ENCODE measurements around the gene PRKRA. TPM values are rescaled to one million over a fixed set of nuclear protein-coding genes. Genes with fewer than 3 reads are reported as not detected.
"Not testable (repeated sequence)": the region's sequence is repeated elsewhere in the genome, so short reads cannot be mapped to it uniquely, and the experiment has no call there.

PRKRA gene
- total RNA-seq, 2 experiments from 2014 or later = 37.4 to 38.2 TPM

DNA sequence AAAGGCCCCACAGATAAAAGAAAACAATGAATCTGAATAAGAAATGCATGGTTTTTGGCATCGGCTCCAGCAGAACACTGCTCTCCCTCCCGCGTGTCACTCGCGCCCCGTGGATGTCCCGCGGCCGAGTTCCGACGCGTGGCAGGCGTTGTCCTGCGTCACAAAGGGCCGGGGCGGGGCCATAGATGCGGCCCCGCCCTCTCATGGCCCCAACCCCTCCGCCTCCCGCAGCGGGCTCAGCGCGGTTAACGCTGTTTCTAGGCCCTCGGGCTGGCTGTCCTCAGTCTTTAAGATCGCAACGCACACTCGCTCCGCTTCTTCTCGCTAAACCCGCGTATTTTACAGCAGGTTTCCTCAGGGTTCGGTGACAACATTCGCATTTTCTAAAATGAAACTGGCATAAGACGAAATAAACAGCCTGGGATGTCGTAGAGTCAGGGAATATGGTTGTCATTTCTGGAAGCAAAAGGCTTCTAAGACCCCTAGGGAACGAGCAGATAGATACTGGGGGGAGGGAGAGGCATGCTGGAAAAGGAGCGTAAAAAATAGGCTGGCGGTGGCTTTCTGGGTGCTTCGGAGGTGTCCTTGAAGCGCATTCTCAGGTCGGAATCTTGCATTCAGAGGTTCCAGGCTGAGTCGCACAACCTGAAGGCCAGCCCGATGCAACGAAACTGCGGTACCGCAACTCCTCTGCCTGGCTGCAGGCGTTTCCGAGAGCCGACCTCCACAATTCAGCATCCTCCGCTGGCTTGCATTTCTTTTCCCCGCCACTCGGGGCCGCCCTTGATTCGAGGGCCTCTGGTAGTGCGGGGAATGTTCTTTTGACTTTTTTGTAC lies 27.7 kb upstream of the PRKRA start, which contains the start of gene FKBP7:
FKBP7 (minus strand) TSS at position 162 of the 836 bp plus-strand sequence; CDS start at position 61, 101 bp downstream.
- Mint-ChIP-seq H3K36me3 (ENCODE audit: low read depth) (peaks cover 7% of the 10 kb centered on the region), H3K9me3 (no peaks in the 10 kb centered on the region), H3K27me3 (no peaks in the 10 kb centered on the region), H3K4me3 (peak within 1 kb of the TSS; percentile 97), H3K4me1 (peaks cover 41% of the 10 kb centered on the region), H3K27ac (peak within 1 kb of the TSS; percentile 100)
- POLR2A ChIA-PET = no interaction called here
- CTCF ChIA-PET = interaction anchor here (0.7 to 1.6 kb wide), 2 partner anchors 16 to 64 kb away, joined by 3 to 7 read pairs; no protein-coding TSS in a partner anchor
- peak; percentile 86 for DNase-seq

DNA sequence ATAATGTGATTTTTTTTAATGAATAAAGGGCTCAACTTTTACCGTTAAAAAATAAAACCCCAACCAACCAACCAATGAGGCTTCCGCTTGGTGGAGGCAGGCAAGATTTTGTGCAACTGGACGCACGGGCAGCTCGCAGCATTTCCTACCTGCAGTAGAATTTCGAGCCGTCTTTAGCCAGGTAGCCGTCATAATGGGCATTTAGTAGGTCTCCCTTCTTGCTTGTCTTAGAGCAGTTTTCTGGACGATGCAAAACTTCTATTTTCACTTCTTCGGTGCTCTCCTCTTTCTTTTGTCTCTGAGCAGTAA lies 27.1 kb upstream of the PRKRA start:
- Mint-ChIP-seq H3K27ac (peak overlapping the region; percentile 100), H3K4me1 (peaks cover 41% of the 10 kb centered on the region), H3K27me3 (no peaks in the 10 kb centered on the region), H3K9me3 (no peaks in the 10 kb centered on the region), H3K4me3 (peak overlapping the region; percentile 97), H3K36me3 (ENCODE audit: low read depth) (peaks cover 7% of the 10 kb centered on the region)
- no peak for DNase-seq
- CTCF ChIA-PET = interaction anchor here (0.7 kb wide), 1 partner anchor 15 kb away, joined by 3 read pairs; no protein-coding TSS in a partner anchor
- POLR2A ChIA-PET = no interaction called here

DNA sequence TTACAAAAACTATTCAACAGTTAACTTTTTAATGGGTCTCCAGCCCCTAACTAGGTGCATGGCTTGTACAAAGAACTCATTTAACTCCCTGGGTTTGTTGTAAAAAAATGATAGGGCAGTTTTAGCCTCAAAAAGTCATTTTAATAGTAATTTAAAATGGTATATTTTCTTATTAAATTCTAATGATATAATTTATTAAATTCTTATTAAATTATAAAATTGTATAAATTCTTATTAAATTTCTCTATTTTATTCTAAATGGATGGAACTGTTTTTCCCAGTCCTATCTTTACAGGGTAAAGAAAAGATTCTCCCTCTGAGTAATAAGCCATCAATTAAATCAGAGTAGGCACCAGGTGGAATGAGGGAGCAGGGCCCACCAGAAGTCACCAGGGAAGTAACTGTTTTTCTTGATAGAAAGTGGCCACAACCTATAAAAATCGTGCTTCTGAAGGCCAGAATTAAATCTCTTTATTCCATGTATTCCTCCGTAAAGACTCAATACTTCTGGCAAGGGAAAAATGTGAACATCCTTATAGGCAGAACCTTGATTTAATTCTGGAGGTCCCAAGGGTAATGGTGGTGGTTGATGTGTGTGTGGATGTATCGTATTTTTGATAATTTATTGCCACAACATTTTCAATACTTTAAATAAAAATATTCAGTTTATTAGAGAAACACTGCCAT lies 26.6 kb upstream of the PRKRA start:
- Mint-ChIP-seq H3K27ac (peak overlapping the region; percentile 100), H3K36me3 (ENCODE audit: low read depth) (peaks cover 6% of the 10 kb centered on the region), H3K4me1 (peaks cover 37% of the 10 kb centered on the region), H3K9me3 (no peaks in the 10 kb centered on the region), H3K27me3 (no peaks in the 10 kb centered on the region), H3K4me3 (peak overlapping the region; percentile 97)
- DNase-seq = no peak
- POLR2A ChIA-PET = no interaction called here
- CTCF ChIA-PET = interaction anchor here (0.7 kb wide), 2 partner anchors 10 to 15 kb away, joined by 3 read pairs; no protein-coding TSS in a partner anchor

DNA sequence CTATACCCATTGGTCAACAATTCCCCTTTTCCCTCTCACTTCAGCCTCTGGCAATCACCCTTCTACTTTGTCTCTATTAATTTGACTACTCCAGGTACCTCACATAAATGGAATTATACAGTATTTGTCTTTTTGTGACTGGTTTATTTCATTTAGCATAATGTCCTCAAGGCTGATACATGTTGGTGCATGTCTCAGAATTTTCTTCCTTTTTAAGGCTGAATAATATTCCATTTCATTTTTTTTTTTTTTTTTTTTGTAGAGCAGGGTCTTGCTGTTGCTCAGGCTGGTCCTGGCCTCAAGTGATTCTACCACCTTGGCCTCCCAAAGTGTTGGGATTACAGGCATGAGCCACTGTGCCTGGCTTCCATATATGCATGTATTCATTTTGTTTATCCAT lies 25.5 kb upstream of the PRKRA start:
- Mint-ChIP-seq H3K36me3 (ENCODE audit: low read depth) (peaks cover 2% of the 10 kb centered on the region), H3K27ac (no peak overlapping the region), H3K4me3 (no peak overlapping the region), H3K9me3 (no peaks in the 10 kb centered on the region), H3K27me3 (no peaks in the 10 kb centered on the region), H3K4me1 (peaks cover 26% of the 10 kb centered on the region)
- DNase-seq = no peak
- ChIA-PET POLR2A (no interaction called here), CTCF (interaction anchor here (0.7 kb wide), 1 partner anchor 11 kb away, joined by 3 read pairs; no protein-coding TSS in a partner anchor)

DNA sequence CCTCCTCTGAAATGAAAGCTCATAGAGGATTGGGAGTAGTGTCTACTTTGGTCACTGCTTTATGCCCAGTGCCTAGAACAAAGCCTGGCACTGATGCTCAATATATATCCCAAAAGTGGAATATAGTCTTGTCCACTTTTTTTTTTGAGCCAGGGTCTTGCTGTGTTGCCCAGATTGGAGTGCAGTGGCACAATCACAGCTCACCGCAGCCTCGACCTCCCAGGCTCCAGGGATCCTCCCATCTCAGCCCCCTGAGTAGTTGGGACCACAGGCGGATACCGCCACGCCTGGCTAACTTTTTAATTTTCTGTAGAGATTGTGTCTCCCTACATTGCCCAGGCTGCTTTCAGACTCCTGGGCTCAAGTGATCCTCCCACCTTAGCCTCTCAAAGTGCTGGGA lies 23.6 kb upstream of the PRKRA start:
- ChIA-PET CTCF (interaction anchor here (0.7 kb wide), 1 partner anchor 89 kb away, joined by 3 read pairs; no protein-coding TSS in a partner anchor), POLR2A (no interaction called here)
- no peak overlapping the region for H3K27ac Mint-ChIP-seq
- peaks cover 19% of the 10 kb centered on the region for H3K4me1 Mint-ChIP-seq
- H3K27me3 Mint-ChIP-seq = no peaks in the 10 kb centered on the region
- no peak for DNase-seq
- no peak overlapping the region for H3K4me3 Mint-ChIP-seq
- H3K9me3 Mint-ChIP-seq = no peaks in the 10 kb centered on the region
- H3K36me3 Mint-ChIP-seq (ENCODE audit: low read depth) = no peaks in the 10 kb centered on the region

DNA sequence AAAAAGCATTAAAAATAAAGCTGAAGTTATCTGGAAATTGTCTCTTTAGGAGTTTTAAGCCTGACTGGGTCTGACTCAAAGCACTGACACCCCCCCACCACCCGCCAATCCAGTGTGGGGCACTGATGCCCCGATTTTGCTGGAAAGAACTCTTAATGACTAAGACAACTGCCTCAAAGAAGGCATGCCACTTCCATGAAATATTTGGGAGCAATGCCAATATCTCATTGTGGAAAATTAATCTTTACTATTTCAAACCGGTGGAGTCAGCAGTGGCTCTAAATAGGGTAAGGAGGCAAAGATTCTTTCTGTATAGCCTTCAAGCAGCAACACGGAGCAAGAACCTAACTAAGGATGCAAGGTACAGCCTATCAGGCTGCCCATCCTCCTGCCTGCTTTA lies 23.0 kb upstream of the PRKRA start:
- CTCF ChIA-PET = interaction anchor here (0.7 to 1.2 kb wide), 3 partner anchors 9 to 88 kb away, joined by 3 to 4 read pairs (median 3); no protein-coding TSS in a partner anchor
- Mint-ChIP-seq H3K4me1 (peaks cover 13% of the 10 kb centered on the region), H3K4me3 (no peak overlapping the region), H3K9me3 (no peaks in the 10 kb centered on the region), H3K27ac (no peak overlapping the region), H3K27me3 (no peaks in the 10 kb centered on the region), H3K36me3 (ENCODE audit: low read depth) (no peaks in the 10 kb centered on the region)
- POLR2A ChIA-PET = no interaction called here
- no peak for DNase-seq

DNA sequence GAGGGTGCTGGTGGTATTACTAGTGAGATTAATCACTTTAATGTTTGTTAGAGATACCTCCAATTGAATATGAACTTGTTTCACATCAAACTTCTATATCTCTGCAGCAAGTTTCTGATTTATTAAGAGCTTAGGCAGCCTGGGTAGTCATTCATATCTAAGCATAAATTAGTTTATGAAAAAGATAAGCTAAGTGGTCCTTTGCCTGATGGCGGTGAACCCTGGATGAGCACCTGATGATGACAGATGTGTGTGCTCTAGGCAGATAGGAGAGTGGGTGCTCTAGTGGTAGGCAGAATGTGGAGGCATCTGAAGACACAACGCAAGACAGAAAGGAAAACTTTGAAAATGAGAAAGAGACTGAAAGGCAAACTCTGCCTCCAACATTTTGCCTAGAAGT lies 22.4 kb upstream of the PRKRA start:
- peak overlapping the region; percentile 65 for H3K27ac Mint-ChIP-seq
- DNase-seq = no peak
- H3K36me3 Mint-ChIP-seq (ENCODE audit: low read depth) = no peaks in the 10 kb centered on the region
- H3K9me3 Mint-ChIP-seq = no peaks in the 10 kb centered on the region
- CTCF ChIA-PET = interaction anchor here (0.8 to 1.2 kb wide), 2 partner anchors 9 to 59 kb away, joined by 3 to 4 read pairs; no protein-coding TSS in a partner anchor
- POLR2A ChIA-PET = no interaction called here
- H3K27me3 Mint-ChIP-seq = no peaks in the 10 kb centered on the region
- no peak overlapping the region for H3K4me3 Mint-ChIP-seq
- H3K4me1 Mint-ChIP-seq = peaks cover 13% of the 10 kb centered on the region

DNA sequence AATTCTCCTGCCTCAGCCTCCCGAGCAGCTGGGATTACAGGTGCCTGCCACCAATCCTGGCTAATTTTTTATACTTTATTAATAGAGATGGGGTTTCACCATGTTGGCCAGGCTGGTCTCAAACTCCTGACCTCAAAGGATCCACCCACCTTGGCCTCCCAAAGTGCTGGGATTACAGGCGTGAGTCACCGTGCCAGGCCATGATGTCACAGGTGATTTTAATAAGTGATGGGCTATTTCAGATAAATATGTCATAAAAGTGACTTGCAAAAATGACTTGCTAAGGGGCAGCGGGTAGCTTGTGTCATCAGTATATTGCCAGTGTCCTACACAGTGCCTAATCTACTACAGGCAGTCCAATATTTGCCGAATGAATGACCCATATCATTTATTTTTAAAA lies 20.3 kb upstream of the PRKRA start:
- H3K27ac Mint-ChIP-seq; DNase-seq; POLR2A ChIA-PET; H3K9me3 Mint-ChIP-seq; H3K27me3 Mint-ChIP-seq; H3K36me3 Mint-ChIP-seq (ENCODE audit: low read depth); H3K4me3 Mint-ChIP-seq; H3K4me1 Mint-ChIP-seq: not testable (repeated sequence)
- CTCF ChIA-PET = interaction anchor here (0.6 kb wide), 1 partner anchor 335 kb away, joined by 5 read pairs; no protein-coding TSS in a partner anchor

DNA sequence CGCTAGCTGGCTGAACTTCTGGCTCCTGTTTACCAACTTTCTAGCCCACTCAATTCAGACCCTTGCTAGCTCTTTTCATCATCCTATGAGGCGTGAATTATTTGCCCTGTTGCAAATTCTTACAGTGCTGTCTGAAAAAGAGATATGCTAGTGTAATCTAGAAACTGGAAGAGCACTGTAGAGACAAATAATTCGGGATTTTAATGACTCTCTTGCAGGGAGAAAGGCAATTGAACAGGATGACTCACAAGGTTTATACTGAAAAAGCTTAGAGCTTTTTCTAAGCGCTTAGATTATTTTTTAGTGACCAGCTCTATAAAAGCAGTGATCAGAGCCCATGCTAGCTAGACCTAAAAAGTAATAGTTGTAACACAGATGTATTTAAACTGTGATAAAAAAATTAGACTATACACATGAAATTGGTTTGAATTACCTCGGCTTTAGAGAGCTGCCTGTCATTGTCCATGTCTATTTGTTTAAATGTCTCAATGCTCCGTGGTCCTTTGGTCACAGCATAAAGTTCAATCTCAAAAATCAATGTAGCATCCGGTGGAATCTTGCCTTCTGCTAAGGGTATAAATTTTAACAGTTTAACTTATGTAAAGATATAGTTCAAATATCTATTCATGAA lies 18.4 kb upstream of the PRKRA start:
- Mint-ChIP-seq H3K27me3 (no peaks in the 10 kb centered on the region), H3K36me3 (ENCODE audit: low read depth) (peaks cover 3% of the 10 kb centered on the region), H3K27ac (no peak overlapping the region), H3K4me1 (no peaks in the 10 kb centered on the region), H3K4me3 (no peak overlapping the region), H3K9me3 (no peaks in the 10 kb centered on the region)
- POLR2A ChIA-PET = interaction anchor here (0.5 kb wide), 1 partner anchor 19 kb away, joined by 3 read pairs; no protein-coding TSS in a partner anchor
- CTCF ChIA-PET = no interaction called here
- no peak for DNase-seq

DNA sequence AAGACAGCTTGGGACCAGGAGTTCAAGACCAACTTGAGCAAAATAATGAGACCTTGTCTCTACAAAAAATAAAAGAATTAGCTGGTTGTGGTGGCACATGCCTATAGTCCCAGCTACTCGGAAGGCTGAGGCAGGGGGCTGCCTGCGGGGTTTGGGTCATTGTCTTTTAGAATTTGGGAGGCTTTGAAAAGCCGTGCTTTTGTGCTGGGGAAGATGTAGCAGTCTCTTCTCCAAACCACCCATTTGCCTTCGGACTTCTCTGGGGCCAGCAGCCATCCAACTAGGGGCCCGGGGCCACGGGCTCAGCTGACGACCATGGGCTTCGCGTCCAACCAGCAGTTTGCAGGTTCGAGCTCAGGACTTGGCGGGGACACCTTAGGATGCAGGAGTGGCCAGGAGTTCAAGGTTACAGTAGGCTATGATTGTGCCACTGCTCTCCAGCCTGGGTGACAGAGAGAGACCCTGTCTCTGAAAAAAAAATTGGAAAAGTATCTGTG lies 6.5 kb upstream of the PRKRA start:
- no peaks in the 10 kb centered on the region for H3K36me3 Mint-ChIP-seq (ENCODE audit: low read depth)
- no peak overlapping the region for H3K4me3 Mint-ChIP-seq
- POLR2A ChIA-PET = interaction anchor here (0.6 kb wide), 1 partner anchor 373 kb away, joined by 3 read pairs; no protein-coding TSS in a partner anchor
- H3K4me1 Mint-ChIP-seq = peaks cover under 1% of the 10 kb centered on the region
- no peaks in the 10 kb centered on the region for H3K9me3 Mint-ChIP-seq
- H3K27me3 Mint-ChIP-seq = peaks cover 2% of the 10 kb centered on the region
- CTCF ChIA-PET = interaction anchor here (0.9 to 1.2 kb wide), 2 partner anchors 11 to 43 kb away, joined by 3 read pairs; no protein-coding TSS in a partner anchor
- DNase-seq = no peak
- H3K27ac Mint-ChIP-seq = no peak overlapping the region

DNA sequence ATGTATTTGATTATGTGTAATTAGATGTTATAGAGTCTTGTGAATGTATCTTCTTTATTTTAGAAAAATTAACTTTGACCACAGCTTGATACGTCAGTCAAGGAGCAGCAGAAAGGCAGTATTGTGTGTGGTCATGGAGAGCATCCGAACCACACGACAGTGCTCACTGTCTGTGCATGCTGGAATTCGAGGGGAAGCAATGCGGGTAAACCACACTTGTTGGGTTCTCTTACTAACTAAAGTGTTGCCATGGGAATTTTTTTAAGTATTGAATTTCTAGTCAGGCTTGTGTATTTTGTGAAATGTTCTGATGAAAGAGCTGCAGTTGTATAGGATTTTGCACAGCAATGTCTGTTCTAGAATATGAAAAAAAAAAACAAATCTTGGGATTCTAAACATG lies 5.0 kb upstream of the PRKRA start:
- Mint-ChIP-seq H3K36me3 (ENCODE audit: low read depth) (no peaks in the 10 kb centered on the region), H3K27ac (no peak overlapping the region), H3K9me3 (no peaks in the 10 kb centered on the region)

DNA sequence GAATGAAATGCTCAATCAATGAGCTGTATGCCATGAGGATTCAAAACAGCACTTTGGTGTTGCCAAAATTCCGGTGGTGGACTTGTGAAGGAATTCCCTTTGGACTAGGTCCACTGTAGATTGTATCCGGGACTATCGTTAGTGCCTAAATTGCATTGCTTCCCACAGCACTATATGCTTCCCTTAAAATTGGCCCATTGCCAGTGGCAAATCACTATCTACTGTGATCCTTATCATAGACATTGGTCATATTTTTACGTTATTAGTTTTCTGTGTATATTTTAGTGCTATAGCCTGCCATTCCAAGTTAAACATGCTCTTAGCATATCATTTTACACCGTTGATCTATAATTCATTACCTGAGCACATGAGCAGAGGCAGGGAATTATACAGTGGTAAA lies 1.9 kb upstream of the PRKRA start:
- no peaks in the 10 kb centered on the region for H3K9me3 Mint-ChIP-seq

More for the DNA sequence above, 5.0 kb upstream of the PRKRA start:
- Mint-ChIP-seq H3K27me3 (peaks cover 2% of the 10 kb centered on the region), H3K4me3 (no peak overlapping the region), H3K4me1 (peaks cover 9% of the 10 kb centered on the region)
- CTCF ChIA-PET = no interaction called here
- DNase-seq = no peak
- POLR2A ChIA-PET = no interaction called here

More for the DNA sequence above, 1.9 kb upstream of the PRKRA start:
- Mint-ChIP-seq H3K27ac (no peak overlapping the region), H3K27me3 (peaks cover 2% of the 10 kb centered on the region), H3K4me3 (no peak overlapping the region), H3K4me1 (peaks cover 32% of the 10 kb centered on the region), H3K36me3 (ENCODE audit: low read depth) (peaks cover 11% of the 10 kb centered on the region)
- no peak for DNase-seq
- ChIA-PET POLR2A (no interaction called here), CTCF (interaction anchor here (0.8 to 1.2 kb wide), 4 partner anchors 9 to 341 kb away, joined by 3 to 4 read pairs (median 3); no protein-coding TSS in a partner anchor)

Measured in activated CD4-positive, alpha-beta T cell treated with anti-CD3 and anti-CD28 coated beads, Interleukin-2, amount 10 ng/mL, durations not matched to agents 7 days and 5 days (primary cell).